ENCODE results near the gene DISP3. TPM values are rescaled to one million over a fixed set of nuclear protein-coding genes. Genes with fewer than 3 reads are reported as not detected.

Gene DISP3
- total and polyA plus RNA-seq, 7 donors = under 0.01 to 0.28 (median 0.16) TPM; not detected in 4

GRCh38 chr1:11570821-11571380 lies 91.9 kb downstream of the DISP3 start:
- no peak overlapping the region for H3K27ac ChIP-seq
- TF ChIP-seq POLR2AphosphoS5 (IDR thresholded peaks at IDR 0.05) = no peak
- TF ChIP-seq POLR2A (IDR thresholded peaks at IDR 0.05) = no peak
- TF ChIP-seq CTCF (IDR thresholded peaks at IDR 0.05) = no peak
- TF ChIP-seq EP300 (IDR thresholded peaks at IDR 0.05) = no peak
- no peak overlapping the region for H3K4me3 ChIP-seq
- H3K27me3 ChIP-seq = peaks cover 0 to 41% (median 7%) of the 10 kb centered on the region in 3 donors
- H3K4me1 ChIP-seq = no peaks in the 10 kb centered on the region
- intact Hi-C loops (cut with DNase I) = no loop called here
- 36 to 52% methylated on average over 16 of the region's 16 CpGs for WGBS, 2 donors
- H3K9me3 ChIP-seq = no peaks in the 10 kb centered on the region
- H3K36me3 ChIP-seq = no peaks in the 10 kb centered on the region
- no peak for DNase-seq

GRCh38 chr1:11571906-11572616 lies 93.1 kb downstream of the DISP3 start:
- Histone ChIP-seq H3K27ac (no peak overlapping the region), H3K4me1 (no peaks in the 10 kb centered on the region)
- intact Hi-C loops (cut with DNase I) = no loop called here

GRCh38 chr1:11573116-11573692 lies 94.2 kb downstream of the DISP3 start:
- H3K4me1 ChIP-seq = no peaks in the 10 kb centered on the region
- intact Hi-C loops (cut with DNase I) = no loop called here
- no peak overlapping the region for H3K27ac ChIP-seq
- TF ChIP-seq CTCF (IDR thresholded peaks at IDR 0.05) (no peak), POLR2AphosphoS5 (IDR thresholded peaks at IDR 0.05) (no peak), POLR2A (IDR thresholded peaks at IDR 0.05) (no peak), EP300 (IDR thresholded peaks at IDR 0.05) (no peak)
- no peaks in the 10 kb centered on the region for H3K36me3 ChIP-seq
- 80 to 84% methylated on average over 5 of the region's 5 CpGs for WGBS, 2 donors
- H3K4me3 ChIP-seq = no peak overlapping the region
- no peak for DNase-seq
- H3K9me3 ChIP-seq = no peaks in the 10 kb centered on the region
- peaks cover 0 to 44% (median 0%) of the 10 kb centered on the region in 3 donors for H3K27me3 ChIP-seq

More at GRCh38 chr1:11571906-11572616, 93.1 kb downstream of the DISP3 start:
- H3K4me3 ChIP-seq = no peak overlapping the region
- no peaks in the 10 kb centered on the region for H3K36me3 ChIP-seq
- TF ChIP-seq EP300 (IDR thresholded peaks at IDR 0.05) (no peak), CTCF (IDR thresholded peaks at IDR 0.05) (no peak), POLR2A (IDR thresholded peaks at IDR 0.05) (no peak), POLR2AphosphoS5 (IDR thresholded peaks at IDR 0.05) (no peak)
- peaks cover 0 to 40% (median 2%) of the 10 kb centered on the region in 3 donors for H3K27me3 ChIP-seq
- no peak for DNase-seq
- no peaks in the 10 kb centered on the region for H3K9me3 ChIP-seq
- 56 to 57% methylated on average over 9 of the region's 9 CpGs for WGBS, 2 donors

GRCh38 chr1:11575553-11575952 lies 96.6 kb downstream of the DISP3 start:
- Histone ChIP-seq H3K4me1 (no peaks in the 10 kb centered on the region), H3K36me3 (no peaks in the 10 kb centered on the region), H3K27ac (no peak overlapping the region), H3K27me3 (peaks cover 0 to 42% (median 0%) of the 10 kb centered on the region in 3 donors), H3K9me3 (no peaks in the 10 kb centered on the region), H3K4me3 (no peak overlapping the region)
- 78 to 86% methylated on average over 6 of the region's 6 CpGs for WGBS, 2 donors
- intact Hi-C loops (cut with DNase I) = no loop called here
- DNase-seq = no peak
- no peak for TF ChIP-seq CTCF (IDR thresholded peaks at IDR 0.05)
- TF ChIP-seq EP300 (IDR thresholded peaks at IDR 0.05) = no peak
- no peak for TF ChIP-seq POLR2A (IDR thresholded peaks at IDR 0.05)
- TF ChIP-seq POLR2AphosphoS5 (IDR thresholded peaks at IDR 0.05) = no peak
